ENCODE results near the gene CAMTA1.

The CAMTA1 gene

GRCh38 chr1:7444363-7444762 lies 659.1 kb downstream of the CAMTA1 start:
- peak; percentile 16 to 59 (median 42) for DNase-seq

- DNase-seq, result no peak
Observed at GRCh38 chr1:7447093-7447492, 661.8 kb downstream of the CAMTA1 start.

GRCh38 chr1:7447736-7448135 lies 662.5 kb downstream of the CAMTA1 start:
- DNase-seq, result no peak

GRCh38 chr1:7448986-7449385 lies 663.7 kb downstream of the CAMTA1 start:
- no peak for DNase-seq

- no peak for DNase-seq
Observed at GRCh38 chr1:7449750-7450149, 664.5 kb downstream of the CAMTA1 start.

GRCh38 chr1:7450838-7451237 lies 665.6 kb downstream of the CAMTA1 start:
- no peak for DNase-seq

- no peak for DNase-seq
Observed at GRCh38 chr1:7453038-7453437, 667.8 kb downstream of the CAMTA1 start.

- peak; percentile 55 to 76 (median 64) for DNase-seq
Observed at GRCh38 chr1:7454052-7454815, 669.0 kb downstream of the CAMTA1 start.

- no peak for DNase-seq
Observed at GRCh38 chr1:7454895-7455784, 669.9 kb downstream of the CAMTA1 start.

- no peak for DNase-seq
Observed at GRCh38 chr1:7455796-7456721, 670.8 kb downstream of the CAMTA1 start.

GRCh38 chr1:7456722-7457082 lies 671.4 kb downstream of the CAMTA1 start:
- DNase-seq, result no peak

GRCh38 chr1:7457811-7458210 lies 672.6 kb downstream of the CAMTA1 start:
- peak; percentile 15 to 60 (median 42) for DNase-seq

- DNase-seq, result peak in 1 of 4 experiments; percentile 32
Observed at GRCh38 chr1:7458946-7459345, 673.7 kb downstream of the CAMTA1 start.

GRCh38 chr1:7459914-7460313 lies 674.7 kb downstream of the CAMTA1 start:
- DNase-seq, result no peak

- no peak for DNase-seq
Observed at GRCh38 chr1:7460807-7461206, 675.6 kb downstream of the CAMTA1 start.

- no peak for DNase-seq
Observed at GRCh38 chr1:7462617-7463016, 677.4 kb downstream of the CAMTA1 start.

GRCh38 chr1:7463526-7463925 lies 678.3 kb downstream of the CAMTA1 start:
- DNase-seq, result no peak

GRCh38 chr1:7464736-7465135 lies 679.5 kb downstream of the CAMTA1 start:
- DNase-seq, result no peak

- no peak for DNase-seq
Observed at GRCh38 chr1:7467476-7468175, 682.4 kb downstream of the CAMTA1 start.

GRCh38 chr1:7468248-7468647 lies 683.0 kb downstream of the CAMTA1 start:
- DNase-seq, result no peak

GRCh38 chr1:7469255-7469938 lies 684.1 kb downstream of the CAMTA1 start:
- DNase-seq, result no peak

Data from suppressor macrophage (primary cell).